ENCODE data around the gene SLC12A8.

The SLC12A8 gene

DNA sequence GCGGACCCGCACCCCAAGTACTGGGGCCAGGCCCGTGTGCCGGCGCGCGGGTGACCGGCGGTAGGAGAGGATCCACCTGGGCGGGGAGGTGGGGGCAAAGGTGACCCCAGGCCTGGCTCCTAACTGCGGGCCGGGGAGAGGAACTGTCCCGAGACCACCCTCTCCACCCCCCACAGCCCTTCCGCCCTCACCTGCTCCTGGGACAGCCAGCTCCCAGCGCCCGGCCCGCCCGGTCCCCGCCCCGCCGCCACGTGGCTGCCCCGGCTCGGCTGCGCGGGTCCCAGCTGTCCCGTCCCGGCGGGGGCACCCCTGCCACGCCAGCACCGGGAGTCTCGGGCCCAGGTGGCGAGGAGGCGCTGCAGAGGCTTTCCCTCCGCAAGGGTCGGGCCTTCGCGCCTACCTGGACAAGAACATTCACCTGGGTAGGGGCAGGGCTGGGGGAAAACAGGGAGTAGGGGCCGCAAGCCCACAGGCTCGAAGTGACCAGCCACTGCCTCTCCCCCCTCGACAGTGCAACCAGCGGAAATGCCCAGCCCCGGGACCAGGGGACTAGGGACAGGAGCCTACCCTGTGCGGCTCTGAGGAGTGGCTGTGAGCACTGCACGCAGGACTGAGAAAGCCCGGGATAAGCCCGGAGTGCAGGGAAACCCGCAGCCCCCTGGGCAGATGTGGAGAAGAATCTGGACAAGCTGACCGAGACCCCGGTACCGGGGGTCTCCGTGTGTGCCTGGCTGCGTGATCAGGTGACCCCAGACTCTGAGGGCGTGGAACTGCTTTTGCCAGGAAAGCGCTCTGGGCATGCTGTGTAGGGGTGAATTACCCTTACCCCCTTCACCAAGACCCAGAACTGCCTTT, at the start of gene SLC12A8:
TSS of gene SLC12A8 (minus strand) at position 240 of the 855 bp plus-strand sequence. CDS start 1,399 bp downstream, outside the sequence.
- no peak for DNase-seq (ENCODE audit: low read depth)

DNA sequence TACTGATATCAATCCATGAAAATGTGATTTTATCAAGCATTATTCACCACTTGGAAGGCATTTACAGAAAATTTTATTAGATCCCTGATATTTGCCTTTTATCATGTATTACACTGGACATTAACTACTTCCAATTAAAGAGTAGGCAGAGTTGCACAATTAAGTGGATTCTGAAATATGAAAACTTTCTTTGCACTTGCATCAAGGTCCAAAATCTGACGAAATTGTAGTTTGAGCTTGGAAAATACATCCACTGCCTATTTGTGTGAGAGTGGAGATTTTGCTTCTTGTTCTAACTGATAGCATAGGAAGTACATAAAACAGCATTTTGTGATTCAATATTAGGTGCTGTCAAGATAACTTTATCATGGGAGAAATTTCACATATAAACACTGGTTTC, 49.6 kb upstream of the SLC12A8 start:
- DNase-seq (ENCODE audit: low read depth): no peak

- no peak for DNase-seq (ENCODE audit: low read depth)
These were observed 48.5 kb upstream of the SLC12A8 start for GRCh38 chr3:125261031-125261430.

DNA sequence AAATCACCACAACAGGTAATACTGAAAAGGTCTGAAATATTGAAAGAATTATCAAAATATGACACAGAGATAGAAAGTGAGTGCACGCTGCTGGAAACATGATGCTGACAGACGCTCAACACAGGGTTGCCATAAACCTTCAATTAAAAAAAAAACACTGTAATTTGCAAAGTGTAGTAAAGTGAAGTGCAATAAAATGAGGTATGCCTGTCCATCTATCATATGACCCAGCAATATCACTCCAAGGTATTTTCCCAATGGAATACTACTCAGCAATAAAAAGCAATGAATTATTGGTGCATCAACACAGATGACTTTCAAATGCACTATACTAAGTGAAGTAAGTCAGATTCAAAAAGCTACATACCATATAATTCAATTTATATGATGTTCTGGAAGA, 47.6 kb upstream of the SLC12A8 start:
- DNase-seq (ENCODE audit: low read depth): no peak

DNA sequence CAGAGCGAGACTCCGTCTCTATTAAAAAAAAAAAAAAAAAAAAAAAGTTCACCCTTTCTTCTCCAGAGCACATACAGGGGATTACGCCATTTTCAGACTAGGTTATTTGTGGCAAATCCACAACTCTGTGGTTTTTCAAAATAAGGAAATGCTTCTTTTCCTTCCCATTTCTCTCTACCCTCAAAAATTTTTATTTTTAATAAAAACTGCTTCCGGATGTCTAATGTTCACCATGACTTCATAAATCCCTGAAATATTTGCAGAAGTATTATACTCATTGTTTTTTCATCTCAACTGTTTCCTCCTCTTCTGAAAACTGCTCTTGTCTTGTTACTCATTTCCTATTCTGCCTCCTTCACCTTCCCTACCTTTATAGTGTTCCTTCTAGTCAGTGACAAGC, 45.0 kb upstream of the SLC12A8 start:
- no peak for DNase-seq (ENCODE audit: low read depth)

DNA sequence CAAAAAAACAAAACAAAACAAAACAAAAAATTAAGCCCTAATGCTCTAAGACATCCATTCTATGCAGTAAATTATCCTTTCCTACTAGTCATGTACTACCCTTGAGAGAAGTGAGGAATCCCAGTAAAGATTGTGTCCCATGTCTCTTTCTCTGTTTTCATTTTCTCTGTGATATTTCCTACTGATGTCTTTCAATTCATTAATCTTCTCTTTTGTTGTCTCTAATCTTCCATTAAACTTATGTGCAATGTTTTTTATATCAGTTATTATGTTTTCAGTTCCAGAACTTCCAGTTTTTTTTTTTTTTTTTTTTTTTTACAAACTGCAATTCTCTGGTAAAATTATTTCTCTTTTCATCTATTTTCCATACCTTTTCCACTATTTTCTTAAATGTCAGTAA, 44.1 kb upstream of the SLC12A8 start:
- DNase-seq (ENCODE audit: low read depth): no peak

- no peak for DNase-seq (ENCODE audit: low read depth)
These were observed 38.4 kb upstream of the SLC12A8 start for GRCh38 chr3:125250973-125251372.

DNA sequence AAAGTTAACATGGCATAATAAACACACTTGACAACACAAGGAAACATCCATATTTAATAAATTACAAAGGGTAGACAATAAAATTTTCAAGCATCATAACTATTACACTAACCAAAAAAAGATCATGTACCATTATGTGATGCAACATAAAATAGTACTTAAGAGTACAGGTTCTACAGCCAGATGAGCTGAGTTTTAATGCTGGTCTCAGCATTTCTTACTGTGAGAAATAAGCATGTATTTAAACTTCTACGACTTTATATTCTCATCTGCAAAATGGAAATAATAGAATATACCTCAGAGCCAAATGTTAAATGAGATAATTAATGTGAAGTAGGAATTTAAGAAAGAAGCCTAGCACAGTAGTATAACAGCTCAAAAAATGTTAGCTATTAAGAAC, 33.7 kb upstream of the SLC12A8 start:
- no peak for DNase-seq (ENCODE audit: low read depth)

- no peak for DNase-seq (ENCODE audit: low read depth)
These were observed 33.0 kb upstream of the SLC12A8 start for GRCh38 chr3:125245521-125245920.

DNA sequence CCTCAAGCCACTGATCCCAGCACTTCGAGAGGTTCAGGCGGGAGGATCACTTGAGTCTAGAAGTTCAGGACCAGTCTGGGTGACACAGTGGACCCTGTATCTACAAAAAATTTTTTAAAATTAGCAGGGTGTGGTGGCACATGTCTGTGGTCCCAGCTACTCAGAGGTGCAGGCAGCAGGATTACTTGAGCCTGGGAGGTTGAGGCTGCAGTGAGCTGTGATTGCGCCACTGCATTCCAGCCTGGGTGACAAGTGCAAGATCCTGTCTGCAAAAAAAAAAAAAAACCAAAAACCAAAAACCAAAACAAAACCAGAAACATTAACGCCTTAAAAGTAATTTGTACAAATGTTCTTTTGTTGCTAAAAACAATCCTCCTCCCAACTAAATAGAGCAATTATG, 27.9 kb upstream of the SLC12A8 start:
- DNase-seq (ENCODE audit: low read depth): no peak

DNA sequence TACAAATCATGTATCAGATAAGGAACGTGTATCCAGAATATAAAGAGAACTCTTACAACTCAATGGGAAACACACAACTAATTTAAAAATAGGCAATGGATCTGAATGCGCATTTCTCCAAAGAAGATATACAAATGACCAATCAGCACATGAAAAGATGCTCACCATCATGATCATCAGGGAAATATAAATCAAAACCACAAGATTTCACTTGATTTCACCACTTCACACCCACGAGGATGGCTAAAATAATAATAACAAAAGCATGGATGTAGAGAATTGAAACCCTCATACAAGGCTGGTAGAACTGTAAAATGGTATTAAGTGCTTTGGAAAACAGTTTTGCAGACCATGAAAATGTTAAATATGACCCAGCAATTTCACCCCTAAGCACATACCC, 26.7 kb upstream of the SLC12A8 start:
- no peak for DNase-seq (ENCODE audit: low read depth)

DNA sequence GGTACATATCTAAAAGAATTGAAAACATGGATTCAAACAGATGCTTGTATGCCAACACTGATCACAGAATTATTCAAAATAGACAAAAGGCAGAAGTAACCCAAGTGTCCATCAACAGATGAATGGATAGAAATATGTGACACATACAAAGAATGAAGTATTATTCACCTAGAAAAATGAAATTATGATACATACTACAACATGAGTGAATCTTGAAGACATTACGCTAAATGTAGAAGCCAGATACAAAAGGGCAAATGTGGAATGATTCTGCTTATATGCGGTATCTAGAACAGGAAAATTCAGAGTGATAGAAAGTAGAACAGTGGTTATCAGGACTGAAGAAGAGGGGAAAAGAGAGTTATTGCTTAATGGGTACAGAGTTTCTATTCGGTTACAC, 26.2 kb upstream of the SLC12A8 start:
- DNase-seq (ENCODE audit: low read depth): no peak

DNA sequence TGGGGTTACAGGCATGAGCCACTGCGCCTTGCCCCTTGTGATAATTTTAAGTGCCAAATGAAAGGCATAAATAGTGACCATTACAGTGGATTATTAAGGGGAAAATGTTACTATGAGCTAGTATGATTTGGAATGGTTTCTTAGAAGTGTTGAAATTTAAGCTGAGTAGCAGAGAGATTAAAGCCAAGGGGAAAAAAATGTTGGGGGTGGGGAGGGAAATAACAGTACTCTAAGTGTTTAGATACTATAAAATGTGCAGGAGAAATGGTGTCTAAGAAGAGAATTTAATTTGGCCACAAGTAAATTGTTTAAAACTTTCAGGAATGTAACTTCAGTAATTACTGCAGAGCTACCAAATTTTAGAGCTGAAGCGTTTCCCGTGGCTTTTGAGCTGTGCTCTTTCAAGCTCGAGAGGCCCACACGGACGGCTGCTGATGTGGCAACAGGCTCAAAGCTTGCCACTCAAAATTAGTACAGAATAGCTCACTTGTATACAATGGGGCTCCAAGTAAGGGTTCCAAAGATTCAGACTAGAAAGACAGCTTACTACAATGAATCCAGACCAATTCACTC, 23.9 kb upstream of the SLC12A8 start:
- DNase-seq (ENCODE audit: low read depth): no peak

DNA sequence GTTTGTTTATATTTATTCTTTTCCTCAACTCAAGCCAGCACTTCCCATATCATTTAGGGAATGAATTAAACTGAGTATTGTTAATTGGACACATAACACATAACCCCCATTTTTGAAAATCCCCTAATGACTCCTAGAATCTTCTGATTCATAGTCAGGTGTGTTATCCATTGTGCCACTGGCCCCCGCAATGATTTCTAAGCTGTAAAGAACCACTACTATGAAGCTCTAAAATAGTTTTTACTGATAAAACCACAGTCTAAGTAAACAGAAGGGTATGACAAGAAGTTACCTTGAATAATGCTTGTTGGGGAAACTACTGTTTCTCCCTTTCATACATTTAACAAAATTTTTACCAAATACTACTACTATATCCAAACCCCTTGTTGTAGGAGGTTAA, 22.3 kb upstream of the SLC12A8 start:
- DNase-seq (ENCODE audit: low read depth): no peak

DNA sequence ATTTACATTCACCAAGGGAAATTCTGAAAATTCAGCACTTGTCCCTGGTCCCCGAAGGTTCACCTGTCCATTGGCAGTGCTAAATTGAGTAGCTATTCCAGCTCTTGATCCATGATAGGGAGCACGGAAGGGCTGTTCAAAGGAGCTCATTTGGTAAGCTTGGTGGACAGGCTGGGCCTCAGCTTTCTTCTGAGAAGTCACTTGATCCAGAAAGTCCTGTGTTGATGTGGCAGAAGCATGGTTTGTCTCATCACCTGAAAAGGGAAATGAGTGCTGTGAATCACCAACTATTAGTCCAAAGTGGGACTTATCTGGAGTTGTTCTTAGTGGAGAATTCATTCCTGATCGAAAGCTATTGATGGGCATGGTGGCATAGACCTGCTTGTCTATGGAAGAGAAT, 19.9 kb upstream of the SLC12A8 start:
- no peak for DNase-seq (ENCODE audit: low read depth)

GRCh38 chr3:125231895-125232294, 19.3 kb upstream of the SLC12A8 start:
- peak; percentile 42 for DNase-seq (ENCODE audit: low read depth)

GRCh38 chr3:125229707-125230106, 17.2 kb upstream of the SLC12A8 start:
- DNase-seq (ENCODE audit: low read depth): no peak

GRCh38 chr3:125229168-125229567, 16.6 kb upstream of the SLC12A8 start:
- DNase-seq (ENCODE audit: low read depth): no peak

DNA sequence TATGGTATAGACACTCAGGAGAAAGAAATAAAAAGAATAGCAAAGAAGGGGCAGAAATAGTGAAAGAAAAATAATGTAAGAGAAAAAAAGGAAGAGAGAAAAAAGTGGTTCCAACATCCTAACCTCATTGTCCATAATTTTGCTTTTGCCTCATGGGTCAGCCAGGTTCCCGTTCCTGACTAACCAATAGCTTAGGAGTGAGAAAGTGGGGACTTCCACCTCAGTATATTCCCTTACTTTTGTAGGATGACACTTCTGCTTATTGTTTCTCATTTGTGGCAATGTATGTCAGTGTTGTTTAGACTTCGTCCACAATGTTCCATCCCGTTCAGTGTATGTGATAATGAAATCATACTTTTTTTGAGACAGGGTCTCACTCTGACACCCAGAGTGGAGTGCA, 9.3 kb upstream of the SLC12A8 start:
- no peak for DNase-seq (ENCODE audit: low read depth)

GRCh38 chr3:125220727-125221429, 8.3 kb upstream of the SLC12A8 start:
- DNase-seq (ENCODE audit: low read depth): no peak

- DNase-seq (ENCODE audit: low read depth): no peak
These were observed 7.6 kb upstream of the SLC12A8 start for GRCh38 chr3:125220183-125220582.

DNA sequence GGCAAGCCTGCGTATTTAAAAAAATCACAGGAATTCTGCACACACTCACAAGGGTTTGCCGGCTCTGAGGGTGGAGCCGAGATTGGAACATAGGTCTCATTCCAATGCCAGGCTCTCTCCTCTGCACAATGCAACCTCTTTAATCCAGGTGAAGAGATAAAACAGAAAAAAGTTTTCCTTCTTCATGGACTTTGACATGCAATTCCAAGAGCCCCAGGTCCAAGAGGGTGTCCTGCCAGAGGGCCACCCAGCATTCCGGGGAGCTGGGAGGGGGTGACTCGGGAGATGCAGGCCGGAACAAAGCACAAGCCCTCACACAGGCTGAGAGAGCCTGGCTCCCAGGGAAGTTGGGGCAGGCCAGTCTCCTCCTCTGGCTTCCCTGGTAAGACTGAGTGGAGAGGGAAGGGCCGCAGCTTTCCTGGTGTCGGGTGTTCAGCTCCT, 6.7 kb upstream of the SLC12A8 start:
- no peak for DNase-seq (ENCODE audit: low read depth)

- no peak for DNase-seq (ENCODE audit: low read depth)
These were observed 2.2 kb upstream of the SLC12A8 start for GRCh38 chr3:125214738-125215137.

All from HS-27A (cell line).